ENCODE results near the gene SH2D3A.

DNA sequence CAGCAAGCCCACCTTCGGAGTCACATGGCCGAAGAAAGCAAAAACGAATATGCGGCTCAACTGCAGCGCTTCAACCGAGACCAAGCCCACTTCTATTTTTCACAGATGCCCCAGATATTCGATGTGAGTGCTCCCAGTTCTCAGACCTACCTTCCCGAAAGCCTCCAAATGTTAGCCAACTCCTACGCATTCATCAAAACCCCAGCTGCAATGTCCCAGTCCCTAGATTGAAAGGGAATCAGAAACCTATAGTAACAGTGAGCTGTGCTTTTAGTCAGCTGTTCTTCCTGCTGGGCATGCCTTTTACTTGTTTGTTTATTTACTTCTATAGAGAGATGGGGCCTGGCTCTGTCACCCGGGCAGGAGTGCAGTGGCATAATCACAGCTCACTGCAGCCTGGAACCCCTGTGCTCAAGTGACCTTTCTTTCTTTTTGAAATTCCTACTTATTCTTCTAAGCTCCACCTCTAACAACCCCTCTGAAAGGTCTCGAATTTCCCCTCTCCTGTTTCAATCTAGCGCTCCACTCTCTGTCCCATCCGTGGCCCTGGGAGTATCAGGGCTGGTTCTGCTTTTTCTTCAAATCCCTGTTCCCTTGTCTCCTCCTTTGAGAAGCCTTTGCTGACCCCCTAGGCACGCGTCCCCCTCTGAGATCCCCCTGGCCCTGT lies 23.4 kb downstream of the SH2D3A start:
- TF ChIP-seq, protein P1, sequence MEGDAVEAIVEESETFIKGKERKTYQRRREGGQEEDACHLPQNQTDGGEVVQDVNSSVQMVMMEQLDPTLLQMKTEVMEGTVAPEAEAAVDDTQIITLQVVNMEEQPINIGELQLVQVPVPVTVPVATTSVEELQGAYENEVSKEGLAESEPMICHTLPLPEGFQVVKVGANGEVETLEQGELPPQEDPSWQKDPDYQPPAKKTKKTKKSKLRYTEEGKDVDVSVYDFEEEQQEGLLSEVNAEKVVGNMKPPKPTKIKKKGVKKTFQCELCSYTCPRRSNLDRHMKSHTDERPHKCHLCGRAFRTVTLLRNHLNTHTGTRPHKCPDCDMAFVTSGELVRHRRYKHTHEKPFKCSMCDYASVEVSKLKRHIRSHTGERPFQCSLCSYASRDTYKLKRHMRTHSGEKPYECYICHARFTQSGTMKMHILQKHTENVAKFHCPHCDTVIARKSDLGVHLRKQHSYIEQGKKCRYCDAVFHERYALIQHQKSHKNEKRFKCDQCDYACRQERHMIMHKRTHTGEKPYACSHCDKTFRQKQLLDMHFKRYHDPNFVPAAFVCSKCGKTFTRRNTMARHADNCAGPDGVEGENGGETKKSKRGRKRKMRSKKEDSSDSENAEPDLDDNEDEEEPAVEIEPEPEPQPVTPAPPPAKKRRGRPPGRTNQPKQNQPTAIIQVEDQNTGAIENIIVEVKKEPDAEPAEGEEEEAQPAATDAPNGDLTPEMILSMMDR (IDR thresholded peaks at IDR 0.05) = no peak
- TF ChIP-seq EZH2 (IDR thresholded peaks at IDR 0.05; ENCODE audit: borderline replicate concordance, insufficient read depth, low read depth, low read length, poor library complexity, severe bottlenecking) = no peak

Measured in B cell (primary cell).